H1 (cell line): ENCODE data around the gene GOSR1.

Source experiments
- ASH2L ChIP-seq: fragments of 200-600, 300-600 bp; sonication (generic); IDR thresholded peaks from one replicate; pipeline ENCODE4 v1.7.1; 2017; ENCODE audit warnings: low read length
- EGR1 ChIP-seq: IDR thresholded peaks from 2 replicates; pipeline ENCODE4 v1.6.1; 2011; ENCODE audit warnings: low read depth, low read length, borderline replicate concordance
- EZH2 ChIP-seq: fragments of 200-600 bp; sonication (generic); IDR thresholded peaks from 2 replicates; pipeline ENCODE4 v1.7.1; 2012; ENCODE audit warnings: low read depth, mild to moderate bottlenecking, moderate library complexity, low read length, inconsistent platforms; ENCODE audit not compliant: severe bottlenecking
- POLR2A ChIP-seq, 2 experiments: IDR thresholded peaks; 1 replicate in 1 of 2; 2 replicates in 1 of 2; pipeline ENCODE4 v1.6.1; 2011; ENCODE audit warnings: low read depth in 2 of 2, low read length in 2 of 2, mild to moderate bottlenecking in 2 of 2; ENCODE audit errors: control extremely low read depth in 1 of 2
- RNF2 ChIP-seq: fragments of 200-900, 300-1000 bp; sonication (generic); IDR thresholded peaks from 2 replicates; pipeline ENCODE4 v1.7.1; 2016; ENCODE audit warnings: borderline replicate concordance, low read depth, mild to moderate bottlenecking, antibody characterized with exemption, low read length; ENCODE audit not compliant: poor library complexity, severe bottlenecking; ENCODE audit errors: missing control alignments
- SIX5 ChIP-seq: IDR thresholded peaks from 2 replicates; pipeline ENCODE4 v1.6.1; 2011; ENCODE audit warnings: mild to moderate bottlenecking, low read depth, low read length
- TAF1 ChIP-seq: IDR thresholded peaks from 2 replicates; pipeline ENCODE4 v1.6.1; 2011; ENCODE audit warnings: mild to moderate bottlenecking, low read depth, low read length
- ZNF274 ChIP-seq: IDR thresholded peaks from 2 replicates; pipeline ENCODE4 v1.7.0; 2012; ENCODE audit warnings: low read length, borderline replicate concordance; ENCODE audit errors: extremely low read depth
- TF ChIP-seq, protein P1 (sequence below): IDR thresholded peaks from 2 replicates; pipeline ENCODE4 v1.6.1; 2011; ENCODE audit warnings: low read length, improper control_type of control experiment
- TF ChIP-seq, protein P2 (sequence below), 3 experiments: IDR thresholded peaks; 1 replicate in 2 of 3; 2 replicates in 1 of 3; pipeline versions ENCODE4 v1.5.1 to v1.6.1; 2011; ENCODE audit warnings: low read length in 3 of 3, mild to moderate bottlenecking in 3 of 3, inconsistent platforms in 2 of 3, low read depth in 1 of 3, moderate library complexity in 1 of 3; ENCODE audit not compliant: insufficient read depth in 1 of 3; ENCODE audit errors: control extremely low read depth in 1 of 3

DNA sequence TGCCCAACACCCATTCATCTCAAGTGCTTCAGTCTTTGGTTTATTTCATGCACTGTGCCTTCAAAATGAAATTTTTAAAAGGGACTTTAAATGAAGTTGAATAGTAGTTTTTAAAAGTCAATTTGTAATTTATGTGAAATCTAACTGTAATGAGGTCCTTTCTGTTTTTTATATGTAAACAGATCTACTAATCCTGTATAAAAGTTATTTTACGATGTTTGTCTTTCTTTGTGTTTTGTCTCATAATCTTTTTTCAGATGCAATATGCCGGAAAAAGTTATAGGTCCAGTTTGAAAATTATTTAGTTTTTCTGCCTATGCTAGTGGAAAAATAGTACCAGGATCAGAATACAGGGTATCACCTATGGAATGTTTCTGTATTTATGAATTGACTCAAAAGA is 8.7 kb upstream of the GOSR1 start:
- TF ChIP-seq TAF1 (no peak), SIX5 (no peak), EGR1 (no peak), RNF2 (no peak), EZH2 (no peak), ZNF274 (no peak), ASH2L (no peak), POLR2A (IDR thresholded peaks at IDR 0.05; ENCODE audit: control extremely low read depth in 1 of 2, low read depth in 2 of 2, low read length in 2 of 2) (no peak)
- TF ChIP-seq, protein P1, sequence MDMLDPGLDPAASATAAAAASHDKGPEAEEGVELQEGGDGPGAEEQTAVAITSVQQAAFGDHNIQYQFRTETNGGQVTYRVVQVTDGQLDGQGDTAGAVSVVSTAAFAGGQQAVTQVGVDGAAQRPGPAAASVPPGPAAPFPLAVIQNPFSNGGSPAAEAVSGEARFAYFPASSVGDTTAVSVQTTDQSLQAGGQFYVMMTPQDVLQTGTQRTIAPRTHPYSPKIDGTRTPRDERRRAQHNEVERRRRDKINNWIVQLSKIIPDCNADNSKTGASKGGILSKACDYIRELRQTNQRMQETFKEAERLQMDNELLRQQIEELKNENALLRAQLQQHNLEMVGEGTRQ, result no peak
- TF ChIP-seq, protein P2, sequence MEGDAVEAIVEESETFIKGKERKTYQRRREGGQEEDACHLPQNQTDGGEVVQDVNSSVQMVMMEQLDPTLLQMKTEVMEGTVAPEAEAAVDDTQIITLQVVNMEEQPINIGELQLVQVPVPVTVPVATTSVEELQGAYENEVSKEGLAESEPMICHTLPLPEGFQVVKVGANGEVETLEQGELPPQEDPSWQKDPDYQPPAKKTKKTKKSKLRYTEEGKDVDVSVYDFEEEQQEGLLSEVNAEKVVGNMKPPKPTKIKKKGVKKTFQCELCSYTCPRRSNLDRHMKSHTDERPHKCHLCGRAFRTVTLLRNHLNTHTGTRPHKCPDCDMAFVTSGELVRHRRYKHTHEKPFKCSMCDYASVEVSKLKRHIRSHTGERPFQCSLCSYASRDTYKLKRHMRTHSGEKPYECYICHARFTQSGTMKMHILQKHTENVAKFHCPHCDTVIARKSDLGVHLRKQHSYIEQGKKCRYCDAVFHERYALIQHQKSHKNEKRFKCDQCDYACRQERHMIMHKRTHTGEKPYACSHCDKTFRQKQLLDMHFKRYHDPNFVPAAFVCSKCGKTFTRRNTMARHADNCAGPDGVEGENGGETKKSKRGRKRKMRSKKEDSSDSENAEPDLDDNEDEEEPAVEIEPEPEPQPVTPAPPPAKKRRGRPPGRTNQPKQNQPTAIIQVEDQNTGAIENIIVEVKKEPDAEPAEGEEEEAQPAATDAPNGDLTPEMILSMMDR (IDR thresholded peaks at IDR 0.05; ENCODE audit: control extremely low read depth in 1 of 3, insufficient read depth in 1 of 3, low read depth in 1 of 3, low read length in 3 of 3), result no peak
